OCI-LY7 (cell line): Measurements from ENCODE around the gene LYZL6. TPM values are rescaled to one million over a fixed set of nuclear protein-coding genes. Genes with fewer than 3 reads are reported as not detected.

Source experiments
- BruUV-seq: library from RNA; stranded (reverse); fragments of 400-500 nt; replicated peaks from 2 replicates; lab custom pipeline; 2021; lab: Mats Ljungman, UMichigan
- CTCF ChIA-PET: fragments of 300-600 bp; sonication (Branson Sonifier 250); formaldehyde crosslinking; loops from one replicate; lab custom pipeline; 2022; ENCODE audit warnings: antibody characterized with exemption; ENCODE audit not compliant: unreplicated experiment; lab: Charles Lee
- POLR2A ChIA-PET: fragments of 300-600 bp; sonication (Branson Sonifier 250); formaldehyde crosslinking; loops from one replicate; lab custom pipeline; 2022; ENCODE audit warnings: antibody characterized with exemption; lab: Charles Lee
- DNase-seq: peaks from one replicate; pipeline ENCODE4 v3.0.0-alpha.2; 2015; ENCODE audit warnings: low spot score
- H2AFZ ChIP-seq: fragments of 200-600 bp; sonication (generic), shearing (Covaris generic); 2 replicates; pipeline ENCODE4 v1.6.1; 2014; ENCODE audit warnings: mild to moderate bottlenecking, antibody characterized with exemption, low read length, moderate library complexity
- H3K27ac ChIP-seq: fragments of 200-600 bp; sonication (generic); 2 replicates; pipeline ENCODE4 v1.5.1; 2014; ENCODE audit warnings: mixed run types, low read depth, mild to moderate bottlenecking, moderate library complexity, low read length, inconsistent platforms; ENCODE audit not compliant: poor library complexity, severe bottlenecking
- H3K36me3 ChIP-seq: fragments of 200-600 bp; sonication (generic); 2 replicates; pipeline ENCODE4 v1.6.1; 2014; ENCODE audit warnings: mild to moderate bottlenecking, antibody characterized with exemption, low read length, moderate library complexity, mixed read lengths; ENCODE audit not compliant: insufficient read depth
- H3K4me1 ChIP-seq: fragments of 200-600 bp; sonication (generic); 2 replicates; pipeline ENCODE4 v1.5.1; 2014; ENCODE audit warnings: mild to moderate bottlenecking, low read length; ENCODE audit not compliant: insufficient read depth, poor library complexity, severe bottlenecking
- H3K4me2 ChIP-seq: fragments of 200-600 bp; sonication (generic); 2 replicates; pipeline ENCODE4 v1.6.1; 2014; ENCODE audit warnings: mild to moderate bottlenecking, low read length
- H3K4me3 ChIP-seq: fragments of 200-600 bp; sonication (generic); 2 replicates; pipeline ENCODE4 v1.5.1; 2014; ENCODE audit warnings: mild to moderate bottlenecking, low read depth, low read length; ENCODE audit not compliant: poor library complexity, severe bottlenecking
- H3K79me2 ChIP-seq: fragments of 200-600 bp; sonication (generic); 2 replicates; pipeline ENCODE4 v1.6.1; 2016; ENCODE audit warnings: low read depth, mild to moderate bottlenecking, low read length, moderate library complexity, mixed read lengths; ENCODE audit not compliant: insufficient read depth
- H3K9me2 ChIP-seq: fragments of 200-600 bp; sonication (generic); 2 replicates; pipeline ENCODE4 v1.6.1; 2016; ENCODE audit warnings: mild to moderate bottlenecking, low read length, mixed read lengths; ENCODE audit not compliant: insufficient read depth
- H3K9me3 ChIP-seq: fragments of 200-600 bp; sonication (generic); 2 replicates; pipeline ENCODE4 v1.6.1; 2014; ENCODE audit warnings: mild to moderate bottlenecking, mixed run types, low read length, mixed read lengths
- H4K20me1 ChIP-seq: fragments of 200-600 bp; sonication (generic); 2 replicates; pipeline ENCODE4 v1.6.1; 2014; ENCODE audit warnings: mild to moderate bottlenecking, antibody characterized with exemption, low read length, moderate library complexity, mixed read lengths; ENCODE audit not compliant: insufficient read depth
- EZH2phosphoT487 ChIP-seq: fragments of 200-600 bp; sonication (generic); IDR thresholded peaks from 2 replicates; pipeline ENCODE4 v1.6.1; 2018; ENCODE audit warnings: low read depth, borderline replicate concordance, mild to moderate bottlenecking, mixed run types, antibody characterized with exemption, low read length, moderate library complexity, mixed read lengths
- intact Hi-C: fragments of 100-400 bp; cut with micrococcal nuclease; formaldehyde crosslinking; loops from one replicate; pipeline ENCODE4 v1.10.0; 2022; ENCODE audit not compliant: unreplicated experiment
- total RNA-seq, 2 experiments: library from RNA; depleted of rRNA in 1 of 2; stranded (reverse); fragments of >200 nt in 1 of 2; shearing (Covaris generic) in 1 of 2; gene quantifications; 2 replicates each; pipeline ENCODE4 v1.2.3, GENCODE V29; 2014 to 2022
- TF ChIP-seq, protein P1 (sequence below): fragments of 200-600 bp; sonication (generic); conservative IDR thresholded peaks from 2 replicates; pipeline ENCODE4 v1.5.1; 2014; ENCODE audit warnings: mild to moderate bottlenecking, antibody characterized with exemption, low read length, moderate library complexity, mixed read lengths

The LYZL6 gene
- total RNA-seq, 2 experiments from 2014 or later: not detected

DNA sequence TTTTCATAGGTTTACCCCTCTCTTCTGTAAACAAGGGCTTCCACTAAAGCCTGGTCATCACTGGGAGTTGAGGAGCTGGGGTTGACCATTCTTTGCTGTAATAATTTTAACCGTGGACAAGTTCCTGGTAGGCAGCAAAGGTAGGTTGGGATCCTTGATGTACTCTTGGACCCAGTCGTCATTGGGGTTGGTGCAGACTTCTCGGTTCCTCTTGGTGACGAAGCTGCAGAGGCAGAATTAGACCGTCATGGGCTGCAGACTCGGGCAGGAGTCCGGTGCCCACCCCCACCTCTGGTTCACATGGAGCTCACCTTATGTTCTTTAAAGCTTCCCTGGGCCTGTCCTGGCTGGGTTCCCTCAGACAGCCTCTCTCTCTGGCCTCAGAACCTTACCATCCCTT, 34.0 kb upstream of the LYZL6 start:
- Histone ChIP-seq H3K27ac (no peak overlapping the region), H3K4me3 (no peak overlapping the region), H3K9me2 (no peaks in the 10 kb centered on the region), H3K4me2 (no peak overlapping the region), H4K20me1 (no peaks in the 10 kb centered on the region), H3K4me1 (no peaks in the 10 kb centered on the region), H2AFZ (no peak overlapping the region), H3K79me2 (no peaks in the 10 kb centered on the region), H3K9me3 (no peaks in the 10 kb centered on the region), H3K36me3 (no peaks in the 10 kb centered on the region)
- ChIA-PET POLR2A (no interaction called here), CTCF (no interaction called here)
- intact Hi-C loops: loop anchor here (10.0 kb wide), 1 partner anchor 97 kb away; no protein-coding TSS in a partner anchor
- no TSS peak for BruUV-seq
- TF ChIP-seq EZH2phosphoT487: no peak
- TF ChIP-seq, protein P1, sequence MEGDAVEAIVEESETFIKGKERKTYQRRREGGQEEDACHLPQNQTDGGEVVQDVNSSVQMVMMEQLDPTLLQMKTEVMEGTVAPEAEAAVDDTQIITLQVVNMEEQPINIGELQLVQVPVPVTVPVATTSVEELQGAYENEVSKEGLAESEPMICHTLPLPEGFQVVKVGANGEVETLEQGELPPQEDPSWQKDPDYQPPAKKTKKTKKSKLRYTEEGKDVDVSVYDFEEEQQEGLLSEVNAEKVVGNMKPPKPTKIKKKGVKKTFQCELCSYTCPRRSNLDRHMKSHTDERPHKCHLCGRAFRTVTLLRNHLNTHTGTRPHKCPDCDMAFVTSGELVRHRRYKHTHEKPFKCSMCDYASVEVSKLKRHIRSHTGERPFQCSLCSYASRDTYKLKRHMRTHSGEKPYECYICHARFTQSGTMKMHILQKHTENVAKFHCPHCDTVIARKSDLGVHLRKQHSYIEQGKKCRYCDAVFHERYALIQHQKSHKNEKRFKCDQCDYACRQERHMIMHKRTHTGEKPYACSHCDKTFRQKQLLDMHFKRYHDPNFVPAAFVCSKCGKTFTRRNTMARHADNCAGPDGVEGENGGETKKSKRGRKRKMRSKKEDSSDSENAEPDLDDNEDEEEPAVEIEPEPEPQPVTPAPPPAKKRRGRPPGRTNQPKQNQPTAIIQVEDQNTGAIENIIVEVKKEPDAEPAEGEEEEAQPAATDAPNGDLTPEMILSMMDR: no peak
- no peak for DNase-seq

DNA sequence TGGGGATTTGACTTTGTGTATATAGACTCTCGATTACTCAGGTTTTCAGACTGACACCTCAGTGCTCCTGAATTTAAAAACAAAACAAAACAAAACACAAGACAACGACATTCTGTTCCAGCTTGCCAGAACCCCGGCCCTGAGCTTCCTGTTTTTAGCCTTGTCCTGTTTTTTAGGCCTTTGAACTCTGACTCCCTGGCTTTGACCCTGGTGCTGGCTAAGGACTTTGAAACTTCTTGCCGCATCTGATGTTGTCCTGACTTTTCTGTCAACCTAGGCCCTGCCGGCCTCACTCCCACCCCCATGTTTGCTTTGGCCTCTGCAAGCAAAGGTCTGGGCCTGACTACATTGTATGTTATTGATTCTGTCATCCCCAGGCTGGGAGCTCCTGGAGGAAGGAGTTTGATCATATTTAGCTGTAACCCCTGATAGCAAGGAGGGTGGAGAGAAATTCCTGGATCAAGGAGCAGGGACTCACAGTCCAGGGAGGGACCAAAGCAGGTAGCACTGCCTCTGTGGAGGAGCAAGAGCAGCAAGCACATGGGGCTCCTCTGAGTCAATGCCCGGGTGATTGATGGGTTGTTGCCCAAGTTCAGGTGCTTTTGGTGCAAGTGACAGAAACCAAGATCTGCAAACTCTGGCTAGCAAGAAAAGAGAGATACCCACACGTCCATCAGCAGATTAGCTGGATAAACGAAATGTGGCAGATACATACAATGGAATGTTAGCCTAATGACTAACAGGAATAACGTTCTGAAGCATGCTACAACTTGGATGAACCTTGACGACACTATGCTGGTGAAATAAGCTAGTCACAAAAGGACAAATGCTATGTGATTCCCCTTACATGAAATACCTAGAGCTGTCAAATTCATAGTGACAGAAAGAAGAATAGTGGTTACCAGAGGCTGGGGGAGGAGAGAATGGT, 30.1 kb upstream of the LYZL6 start:
- ChIA-PET CTCF (no interaction called here), POLR2A (interaction anchor here (0.7 kb wide), 1 partner anchor 27 kb away, joined by 8 read pairs; the partner anchor contains the start of gene CCL15)
- BruUV-seq: no TSS peak
- no peak for TF ChIP-seq EZH2phosphoT487
- TF ChIP-seq, protein P1: no peak
- intact Hi-C loops: loop anchor here (10.0 kb wide), 1 partner anchor 101 kb away; no protein-coding TSS in a partner anchor
- Histone ChIP-seq H3K4me3 (no peak overlapping the region), H3K4me2 (no peak overlapping the region), H3K27ac (no peak overlapping the region), H2AFZ (no peak overlapping the region), H3K36me3 (no peaks in the 10 kb centered on the region), H3K79me2 (no peaks in the 10 kb centered on the region), H4K20me1 (no peaks in the 10 kb centered on the region), H3K4me1 (no peaks in the 10 kb centered on the region), H3K9me2 (no peaks in the 10 kb centered on the region), H3K9me3 (no peaks in the 10 kb centered on the region)
- no peak for DNase-seq

DNA sequence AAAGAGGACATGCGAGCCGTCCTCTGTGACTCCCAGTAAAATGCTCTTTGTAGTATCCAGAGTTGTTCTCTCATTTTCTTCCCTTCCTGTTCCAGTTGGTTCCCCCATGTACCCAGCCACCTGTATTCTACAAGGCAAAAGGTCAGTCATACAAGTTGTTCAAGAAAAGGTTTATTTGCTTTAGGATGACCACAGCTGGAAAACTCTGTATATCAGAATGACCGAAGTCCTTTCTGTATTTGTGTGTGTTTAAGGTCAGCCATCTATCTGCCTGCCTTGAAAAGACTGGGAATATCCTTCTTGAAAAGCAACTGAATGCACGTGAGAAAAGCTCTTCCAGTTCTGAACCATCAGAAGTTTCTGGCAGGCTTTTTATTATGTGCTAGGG, 29.4 kb upstream of the LYZL6 start:
- TF ChIP-seq, protein P1: no peak
- TF ChIP-seq EZH2phosphoT487: no peak
- Histone ChIP-seq H3K79me2 (no peaks in the 10 kb centered on the region), H2AFZ (no peak overlapping the region), H3K4me2 (no peak overlapping the region), H4K20me1 (no peaks in the 10 kb centered on the region), H3K4me3 (no peak overlapping the region), H3K4me1 (no peaks in the 10 kb centered on the region), H3K9me2 (no peaks in the 10 kb centered on the region), H3K27ac (no peak overlapping the region), H3K9me3 (no peaks in the 10 kb centered on the region), H3K36me3 (no peaks in the 10 kb centered on the region)
- no TSS peak for BruUV-seq
- POLR2A ChIA-PET: interaction anchor here (0.6 to 0.7 kb wide), 2 partner anchors 28 to 224 kb away, joined by 3 to 8 read pairs; partner anchors contain the start of gene CCL15
- DNase-seq: no peak
- intact Hi-C loops: loop anchor here (10.0 kb wide), 1 partner anchor 102 kb away; no protein-coding TSS in a partner anchor
- CTCF ChIA-PET: no interaction called here
